HL-60 (cell line): ENCODE data around the gene BOK.

Experiments
- CTCF ChIP-seq: IDR thresholded peaks from one replicate; pipeline ENCODE4 v1.5.1; 2011; ENCODE audit warnings: low read length, control low read depth, inconsistent platforms; ENCODE audit not compliant: insufficient read depth
- GABPA ChIP-seq: IDR thresholded peaks from 2 replicates; pipeline ENCODE4 v1.6.1; 2012; ENCODE audit warnings: low read depth
- POLR2AphosphoS5 ChIP-seq: IDR thresholded peaks from 2 replicates; pipeline ENCODE4 v1.6.1; 2012; ENCODE audit warnings: low read depth
- SPI1 ChIP-seq: IDR thresholded peaks from 2 replicates; pipeline ENCODE4 v1.6.1; 2012; ENCODE audit warnings: low read depth, mild to moderate bottlenecking, borderline replicate concordance
- TF ChIP-seq, protein P1 (sequence below): IDR thresholded peaks from 2 replicates; pipeline ENCODE4 v1.6.1; 2012; ENCODE audit warnings: low read depth; ENCODE audit not compliant: insufficient replicate concordance

DNA sequence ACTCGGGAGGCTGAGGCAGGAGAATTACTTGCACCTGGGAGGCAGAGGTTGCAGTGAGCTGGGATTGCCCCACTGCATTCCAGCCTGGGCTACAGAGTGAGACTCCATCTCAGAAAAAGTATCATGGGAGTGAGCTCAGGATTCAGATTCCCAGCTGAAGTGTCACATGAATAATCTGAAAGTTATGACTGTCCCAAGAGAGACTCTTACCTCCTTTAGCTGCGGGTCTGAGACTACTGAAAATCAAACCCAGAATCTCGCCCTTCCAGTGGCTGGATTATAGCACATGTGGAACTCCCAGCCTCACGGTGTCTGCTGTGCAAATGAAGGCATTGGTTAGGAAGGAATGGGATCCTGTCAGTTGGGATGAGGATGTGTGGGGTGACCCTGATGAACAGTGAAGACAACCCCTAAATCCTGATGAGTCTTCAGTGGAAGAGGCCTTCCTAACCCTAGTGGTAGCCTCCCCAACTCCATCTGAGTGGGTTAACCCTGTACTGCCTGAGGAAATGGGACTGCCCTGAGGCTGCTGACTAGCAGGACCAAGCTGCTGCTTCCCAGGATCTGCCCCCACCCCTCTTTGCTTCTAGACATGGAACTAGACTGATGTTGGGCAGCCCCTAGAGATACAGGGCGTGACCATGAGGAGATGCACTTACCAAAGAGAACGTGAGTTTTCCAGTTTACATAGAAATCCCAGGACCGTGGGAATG is 16.5 kb downstream of the BOK start:
- TF ChIP-seq CTCF (no peak), POLR2AphosphoS5 (no peak), GABPA (no peak), SPI1 (no peak)
- TF ChIP-seq, protein P1, sequence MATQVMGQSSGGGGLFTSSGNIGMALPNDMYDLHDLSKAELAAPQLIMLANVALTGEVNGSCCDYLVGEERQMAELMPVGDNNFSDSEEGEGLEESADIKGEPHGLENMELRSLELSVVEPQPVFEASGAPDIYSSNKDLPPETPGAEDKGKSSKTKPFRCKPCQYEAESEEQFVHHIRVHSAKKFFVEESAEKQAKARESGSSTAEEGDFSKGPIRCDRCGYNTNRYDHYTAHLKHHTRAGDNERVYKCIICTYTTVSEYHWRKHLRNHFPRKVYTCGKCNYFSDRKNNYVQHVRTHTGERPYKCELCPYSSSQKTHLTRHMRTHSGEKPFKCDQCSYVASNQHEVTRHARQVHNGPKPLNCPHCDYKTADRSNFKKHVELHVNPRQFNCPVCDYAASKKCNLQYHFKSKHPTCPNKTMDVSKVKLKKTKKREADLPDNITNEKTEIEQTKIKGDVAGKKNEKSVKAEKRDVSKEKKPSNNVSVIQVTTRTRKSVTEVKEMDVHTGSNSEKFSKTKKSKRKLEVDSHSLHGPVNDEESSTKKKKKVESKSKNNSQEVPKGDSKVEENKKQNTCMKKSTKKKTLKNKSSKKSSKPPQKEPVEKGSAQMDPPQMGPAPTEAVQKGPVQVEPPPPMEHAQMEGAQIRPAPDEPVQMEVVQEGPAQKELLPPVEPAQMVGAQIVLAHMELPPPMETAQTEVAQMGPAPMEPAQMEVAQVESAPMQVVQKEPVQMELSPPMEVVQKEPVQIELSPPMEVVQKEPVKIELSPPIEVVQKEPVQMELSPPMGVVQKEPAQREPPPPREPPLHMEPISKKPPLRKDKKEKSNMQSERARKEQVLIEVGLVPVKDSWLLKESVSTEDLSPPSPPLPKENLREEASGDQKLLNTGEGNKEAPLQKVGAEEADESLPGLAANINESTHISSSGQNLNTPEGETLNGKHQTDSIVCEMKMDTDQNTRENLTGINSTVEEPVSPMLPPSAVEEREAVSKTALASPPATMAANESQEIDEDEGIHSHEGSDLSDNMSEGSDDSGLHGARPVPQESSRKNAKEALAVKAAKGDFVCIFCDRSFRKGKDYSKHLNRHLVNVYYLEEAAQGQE: no peak
